ENCODE measurements around the gene GCNT1.

DNA sequence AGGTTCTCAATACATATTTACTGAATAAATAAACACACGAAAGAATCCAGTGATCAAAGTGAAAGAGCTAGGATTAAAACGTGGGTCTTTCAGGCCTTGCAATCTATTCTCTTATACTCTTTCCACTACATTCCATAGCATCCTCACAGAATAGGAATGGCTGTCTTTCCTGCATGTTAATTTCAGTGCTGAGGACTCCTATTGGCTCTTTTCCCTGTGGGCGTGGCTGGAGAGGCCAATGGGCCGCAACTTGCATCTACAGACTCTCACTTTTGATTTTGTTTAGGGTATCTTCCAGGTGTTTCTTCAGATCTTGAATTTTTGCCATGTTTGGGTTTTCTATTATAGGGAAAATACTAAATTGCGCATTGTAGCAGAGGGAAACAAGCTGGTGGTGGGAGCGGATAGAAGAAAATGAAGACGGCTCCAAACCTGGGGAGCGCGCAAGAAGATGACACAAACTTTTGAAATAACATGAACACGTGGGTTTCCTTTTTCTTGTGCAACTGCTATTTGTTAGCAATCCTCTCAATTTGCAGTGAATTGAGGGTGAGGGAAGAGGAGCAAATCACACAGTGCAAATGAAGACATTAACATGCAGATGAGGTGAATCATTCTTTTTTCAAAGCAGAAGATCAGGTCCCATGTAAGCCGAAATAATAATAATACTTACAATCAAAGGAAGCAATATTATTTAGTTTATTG lies 93.9 kb downstream of the GCNT1 start:
- TF ChIP-seq POLR2AphosphoS5 (IDR thresholded peaks at IDR 0.05; ENCODE audit: low read depth, low read length), result no peak
- TF ChIP-seq POLR2A (IDR thresholded peaks at IDR 0.05; ENCODE audit: low read depth, low read length), result no peak
- TF ChIP-seq TAF1 (IDR thresholded peaks at IDR 0.05; ENCODE audit: low read depth, low read length), result no peak
- no peak for TF ChIP-seq PAX5 (IDR thresholded peaks at IDR 0.05; ENCODE audit: insufficient read depth, low read length, severe bottlenecking)
- no peak for TF ChIP-seq POU2F2 (IDR thresholded peaks at IDR 0.05; ENCODE audit: low read depth, low read length)
